PC-3 (cell line): Measurements from ENCODE around the gene S100PBP. TPM values are rescaled to one million over a fixed set of nuclear protein-coding genes. Genes with fewer than 3 reads are reported as not detected.

Experiments used
- ATAC-seq: fragments of 200-7000 bp; cut with Tn5 transposase; 2 replicates; pipeline ENCODE4 v1.9.1; 2020; ENCODE audit warnings: mild to moderate bottlenecking, moderate library complexity
- BruUV-seq: library from RNA; stranded (reverse); fragments of 400-500 nt; replicated peaks from 2 replicates; lab custom pipeline; 2021; lab: Mats Ljungman, UMichigan
- CTCF ChIA-PET: fragments of 300-600 bp; sonication (Branson Sonifier 250); formaldehyde crosslinking; loops from one replicate; lab custom pipeline; 2022; ENCODE audit warnings: antibody characterized with exemption; lab: Charles Lee
- POLR2A ChIA-PET: fragments of 300-600 bp; sonication (Branson Sonifier 250); formaldehyde crosslinking; loops from one replicate; lab custom pipeline; 2022; ENCODE audit warnings: antibody characterized with exemption; ENCODE audit not compliant: unreplicated experiment; lab: Charles Lee
- DNase-seq: peaks from one replicate; pipeline ENCODE4 v3.0.0-alpha.2; 2015
- H2AFZ ChIP-seq: fragments of 300-600 bp; sonication (generic); 2 replicates; pipeline ENCODE4 v1.6.0; 2016; ENCODE audit warnings: antibody characterized with exemption, low read length
- H3F3A ChIP-seq: fragments of 300-600 bp; sonication (generic); one replicate; pipeline ENCODE4 v1.6.0; 2017; ENCODE audit warnings: antibody characterized with exemption, low read length, control low read depth, mild to moderate bottlenecking; ENCODE audit not compliant: unreplicated experiment
- H3K27ac ChIP-seq: fragments of 300-600 bp; sonication (generic); 2 replicates; pipeline ENCODE4 v1.5.1; 2016; ENCODE audit warnings: mild to moderate bottlenecking, low read length
- H3K27me3 ChIP-seq: fragments of 300-600 bp; sonication (generic); 2 replicates; pipeline ENCODE4 v1.6.1; 2016; ENCODE audit warnings: low read length, mixed read lengths
- H3K36me3 ChIP-seq: fragments of 300-600 bp; sonication (generic); 2 replicates; pipeline ENCODE4 v1.6.1; 2016; ENCODE audit warnings: low read depth, mixed run types, low read length, mixed read lengths
- H3K4me1 ChIP-seq: fragments of 300-600 bp; sonication (generic); 2 replicates; pipeline ENCODE4 v1.5.1; 2016; ENCODE audit warnings: low read length; ENCODE audit not compliant: insufficient read depth
- H3K4me2 ChIP-seq: fragments of 300-600 bp; sonication (generic); 2 replicates; pipeline ENCODE4 v1.6.0; 2016; ENCODE audit warnings: low read length
- H3K4me3 ChIP-seq: fragments of 300-600 bp; sonication (generic); 2 replicates; pipeline ENCODE4 v1.5.1; 2016; ENCODE audit warnings: mild to moderate bottlenecking, low read length, mixed read lengths
- H3K79me2 ChIP-seq: fragments of 300-600 bp; sonication (generic); 2 replicates; pipeline ENCODE4 v1.6.1; 2017; ENCODE audit warnings: low read length, mixed read lengths
- H3K9ac ChIP-seq: fragments of 300-600 bp; sonication (generic); 2 replicates; pipeline ENCODE4 v1.6.0; 2016; ENCODE audit warnings: mild to moderate bottlenecking, low read length
- H3K9me2 ChIP-seq: fragments of 300-600 bp; sonication (generic); replicated peaks from 2 replicates; pipeline ENCODE4 v1.6.1; 2016; ENCODE audit warnings: mixed run types, low read length, mixed read lengths
- H3K9me3 ChIP-seq: fragments of 300-600 bp; sonication (generic); 2 replicates; pipeline ENCODE4 v1.6.1; 2016; ENCODE audit warnings: low read length, mixed read lengths
- H4K20me1 ChIP-seq: fragments of 300-600 bp; sonication (generic); 2 replicates; pipeline ENCODE4 v1.6.1; 2016; ENCODE audit warnings: low read length, mixed read lengths
- EZH2 ChIP-seq: fragments of 300-600 bp; sonication (generic); IDR thresholded peaks from one replicate; pipeline ENCODE4 v1.6.1; 2017; ENCODE audit warnings: antibody characterized with exemption, mild to moderate bottlenecking, low read length; ENCODE audit not compliant: unreplicated experiment
- EZH2phosphoT487 ChIP-seq: fragments of 300-600 bp; sonication (generic); IDR thresholded peaks from 2 replicates; pipeline ENCODE4 v1.6.1; 2018; ENCODE audit warnings: mild to moderate bottlenecking, antibody characterized with exemption, low read length, borderline replicate concordance
- intact Hi-C: fragments of 100-400 bp; cut with micrococcal nuclease; formaldehyde crosslinking; loops from 2 replicates; pipeline ENCODE4 v1.9.0; 2023
- total RNA-seq: library from RNA; depleted of rRNA; stranded (reverse); fragments of >200 nt; gene quantifications from 2 replicates; pipeline ENCODE4 v1.2.3, GENCODE V29; 2014
- TF ChIP-seq, protein P1 (sequence below): fragments of 300-600 bp; sonication (generic); conservative IDR thresholded peaks from 2 replicates; pipeline ENCODE4 v1.5.1; 2017; ENCODE audit warnings: antibody characterized with exemption, low read depth, mild to moderate bottlenecking, low read length

S100PBP gene
- total RNA-seq, 1 experiment from 2014 or later: 13.2 TPM

DNA sequence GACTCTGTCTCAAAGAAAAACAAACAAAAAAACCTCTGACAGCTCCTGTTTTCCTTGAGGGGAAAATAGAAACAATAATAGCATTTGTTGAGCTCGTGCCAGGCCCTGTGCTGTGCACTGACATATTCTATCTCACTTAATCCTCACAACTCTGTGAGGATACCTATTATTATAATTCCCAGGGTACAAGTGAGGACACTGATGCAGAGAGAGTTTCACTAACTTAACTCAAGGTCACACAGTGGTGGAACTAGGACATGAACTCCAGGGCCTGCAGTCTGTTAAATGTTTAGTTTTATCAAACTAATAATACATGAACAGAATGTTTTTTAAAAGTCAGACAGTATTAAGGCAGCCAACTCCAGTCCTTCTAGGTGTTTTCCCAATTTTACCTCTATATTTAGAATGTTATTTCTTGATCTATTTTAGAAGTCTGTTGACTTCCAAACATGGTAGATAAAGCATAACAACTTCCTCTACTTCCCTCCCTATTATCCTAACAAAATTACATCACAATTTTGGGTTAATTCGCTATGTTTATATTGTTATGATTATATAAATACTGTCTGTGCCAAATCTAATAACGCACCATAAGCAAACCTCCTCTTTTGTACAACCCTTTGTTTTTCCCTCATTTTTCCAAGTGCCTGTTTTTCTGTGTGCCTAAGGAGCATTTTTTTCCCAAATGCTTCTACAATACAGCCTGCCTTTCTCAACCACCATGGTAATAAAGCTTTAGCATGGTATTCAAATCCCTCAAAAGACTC, 48.4 kb downstream of the S100PBP start:
- H3K4me2 ChIP-seq: no peak overlapping the region
- CTCF ChIA-PET: no interaction called here

DNA sequence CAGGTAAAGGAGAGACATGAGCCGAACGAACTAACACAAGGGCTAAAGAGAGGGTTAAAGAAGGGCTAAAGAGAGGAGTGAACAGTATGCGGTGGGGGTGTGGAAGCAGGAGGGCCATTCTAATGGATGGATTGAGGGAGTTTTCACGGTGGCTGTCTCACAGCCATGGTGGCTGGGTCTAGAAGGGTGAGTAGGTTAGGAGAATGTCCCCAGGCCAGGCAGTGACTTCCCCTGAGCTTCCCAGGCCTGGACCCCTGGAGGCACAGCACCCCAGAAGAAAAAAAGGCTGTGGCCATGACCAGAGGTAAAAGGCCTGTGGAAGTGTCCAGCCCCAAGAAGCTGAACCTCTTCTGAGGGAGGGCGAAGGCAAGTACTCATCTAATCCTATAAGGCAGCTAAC, 49.7 kb downstream of the S100PBP start:
- ATAC-seq (no peak), DNase-seq (no peak)
- no peaks in the 10 kb centered on the region for H3K9me3 ChIP-seq
- no TSS peak for BruUV-seq
- CTCF ChIA-PET: no interaction called here
- no peaks in the 10 kb centered on the region for H3K79me2 ChIP-seq
- H3K4me2 ChIP-seq: no peak overlapping the region
- H3F3A ChIP-seq: no peaks in the 10 kb centered on the region
- intact Hi-C loops: no loop called here
- TF ChIP-seq EZH2phosphoT487: no peak
- TF ChIP-seq EZH2: no peak
- TF ChIP-seq, protein P1, sequence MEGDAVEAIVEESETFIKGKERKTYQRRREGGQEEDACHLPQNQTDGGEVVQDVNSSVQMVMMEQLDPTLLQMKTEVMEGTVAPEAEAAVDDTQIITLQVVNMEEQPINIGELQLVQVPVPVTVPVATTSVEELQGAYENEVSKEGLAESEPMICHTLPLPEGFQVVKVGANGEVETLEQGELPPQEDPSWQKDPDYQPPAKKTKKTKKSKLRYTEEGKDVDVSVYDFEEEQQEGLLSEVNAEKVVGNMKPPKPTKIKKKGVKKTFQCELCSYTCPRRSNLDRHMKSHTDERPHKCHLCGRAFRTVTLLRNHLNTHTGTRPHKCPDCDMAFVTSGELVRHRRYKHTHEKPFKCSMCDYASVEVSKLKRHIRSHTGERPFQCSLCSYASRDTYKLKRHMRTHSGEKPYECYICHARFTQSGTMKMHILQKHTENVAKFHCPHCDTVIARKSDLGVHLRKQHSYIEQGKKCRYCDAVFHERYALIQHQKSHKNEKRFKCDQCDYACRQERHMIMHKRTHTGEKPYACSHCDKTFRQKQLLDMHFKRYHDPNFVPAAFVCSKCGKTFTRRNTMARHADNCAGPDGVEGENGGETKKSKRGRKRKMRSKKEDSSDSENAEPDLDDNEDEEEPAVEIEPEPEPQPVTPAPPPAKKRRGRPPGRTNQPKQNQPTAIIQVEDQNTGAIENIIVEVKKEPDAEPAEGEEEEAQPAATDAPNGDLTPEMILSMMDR: no peak
- H2AFZ ChIP-seq: no peak overlapping the region
- POLR2A ChIA-PET: no interaction called here
- no peaks in the 10 kb centered on the region for H3K36me3 ChIP-seq
- peaks cover 10% of the 10 kb centered on the region; the same call in 1 of the 2 replicates for H3K27me3 ChIP-seq
- H3K9me2 ChIP-seq: no peaks in the 10 kb centered on the region
- no peak overlapping the region for H3K9ac ChIP-seq
- H3K27ac ChIP-seq: no peak overlapping the region
- H3K4me3 ChIP-seq: no peak overlapping the region
- H4K20me1 ChIP-seq: no peaks in the 10 kb centered on the region
- H3K4me1 ChIP-seq: 0 out of 2 replicates have a peak, but pooled peaks cover 4% of the 10 kb centered on the region

More for the DNA sequence above, 48.4 kb downstream of the S100PBP start:
- intact Hi-C loops: no loop called here
- no peak overlapping the region for H2AFZ ChIP-seq
- POLR2A ChIA-PET: no interaction called here
- H3K4me3 ChIP-seq: no peak overlapping the region
- no peaks in the 10 kb centered on the region for H4K20me1 ChIP-seq
- ATAC-seq (no peak), DNase-seq (no peak)
- TF ChIP-seq EZH2phosphoT487 (no peak), EZH2 (no peak)
- TF ChIP-seq, protein P1: no peak
- H3F3A ChIP-seq: no peaks in the 10 kb centered on the region
- BruUV-seq: no TSS peak
- H3K79me2 ChIP-seq: no peaks in the 10 kb centered on the region
- no peaks in the 10 kb centered on the region for H3K36me3 ChIP-seq
- peaks cover 5% of the 10 kb centered on the region; the same call in 1 of the 2 replicates for H3K27me3 ChIP-seq
- no peaks in the 10 kb centered on the region for H3K4me1 ChIP-seq
- no peak overlapping the region for H3K27ac ChIP-seq
- no peaks in the 10 kb centered on the region for H3K9me2 ChIP-seq
- no peak overlapping the region for H3K9ac ChIP-seq
- H3K9me3 ChIP-seq: no peaks in the 10 kb centered on the region

DNA sequence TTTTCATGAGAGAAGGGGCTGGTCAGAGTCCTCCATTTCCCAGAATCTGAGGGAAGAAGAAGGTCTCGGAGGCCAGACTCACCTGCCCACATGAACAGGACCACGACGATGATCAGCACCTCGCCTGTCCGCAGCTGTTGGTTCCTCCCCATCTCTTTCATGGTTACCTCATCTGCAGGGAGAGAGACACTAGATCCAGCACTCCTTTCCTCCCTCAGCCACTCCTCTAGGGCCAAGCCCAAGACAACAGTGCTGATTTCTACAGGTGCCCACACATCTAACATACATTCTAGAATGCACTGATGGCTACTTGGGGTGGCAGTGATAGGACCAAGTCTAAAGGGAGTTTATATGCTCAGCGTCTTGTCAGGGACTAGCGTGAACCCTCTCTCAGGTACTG, 50.2 kb downstream of the S100PBP start:
- no peaks in the 10 kb centered on the region for H3K36me3 ChIP-seq
- no peaks in the 10 kb centered on the region for H3K9me2 ChIP-seq
- ATAC-seq (no peak), DNase-seq (no peak)
- no peaks in the 10 kb centered on the region for H3F3A ChIP-seq
- no peaks in the 10 kb centered on the region for H4K20me1 ChIP-seq
- no peak overlapping the region for H2AFZ ChIP-seq
- ChIA-PET POLR2A (no interaction called here), CTCF (no interaction called here)
- no peak overlapping the region for H3K9ac ChIP-seq
- no peaks in the 10 kb centered on the region for H3K79me2 ChIP-seq
- H3K4me1 ChIP-seq: 0 out of 2 replicates have a peak, but pooled peaks cover 4% of the 10 kb centered on the region
- no peak for TF ChIP-seq EZH2phosphoT487
- TF ChIP-seq EZH2: no peak
- H3K27me3 ChIP-seq: peaks cover 10% of the 10 kb centered on the region; the same call in 1 of the 2 replicates
- H3K4me2 ChIP-seq: no peak overlapping the region
- BruUV-seq: no TSS peak
- intact Hi-C loops: no loop called here
- no peaks in the 10 kb centered on the region for H3K9me3 ChIP-seq
- no peak overlapping the region for H3K27ac ChIP-seq
- no peak overlapping the region for H3K4me3 ChIP-seq
